GM12878 (cell line): Measurements from ENCODE around the gene TEX22. TPM values are rescaled to one million over a fixed set of nuclear protein-coding genes. Genes with fewer than 3 reads are reported as not detected.

Experiments
- ATAC-seq: fragments of 200-7000 bp; cut with Tn5 transposase; 3 replicates; pipeline ENCODE4 v1.9.1; 2020; ENCODE audit warnings: mild to moderate bottlenecking, moderate library complexity
- BruUV-seq: library from RNA; stranded (reverse); fragments of 400-500 nt; replicated peaks from 2 replicates; lab custom pipeline; 2021; lab: Mats Ljungman, UMichigan
- CTCF ChIA-PET: fragments of 300-600 bp; sonication (Branson Sonifier 250); formaldehyde crosslinking; extraction: SDS; loops from one replicate; lab custom pipeline; 2021; ENCODE audit warnings: inconsistent platforms; lab: Yijun Ruan, JAX
- POLR2A ChIA-PET: fragments of 350-600 bp; formaldehyde crosslinking; extraction: SDS; loops from one replicate; lab custom pipeline; 2021; ENCODE audit warnings: inconsistent platforms; lab: Charles Lee
- RAD21 ChIA-PET: fragments of 300-600 bp; sonication (Branson Sonifier 250); formaldehyde crosslinking; loops from one replicate; lab custom pipeline; 2023; ENCODE audit warnings: antibody characterized with exemption; ENCODE audit not compliant: unreplicated experiment; lab: Charles Lee
- SMC1A ChIA-PET: fragments of 300-600 bp; sonication (Branson Sonifier 250); formaldehyde crosslinking; loops from one replicate; lab custom pipeline; 2023; ENCODE audit not compliant: unreplicated experiment, uncharacterized antibody; lab: Charles Lee
- DNase-seq: peaks from one replicate; pipeline ENCODE4 v3.0.0-alpha.2; 2011; ENCODE audit warnings: low read depth, low spot score
- FAIRE-seq: peaks from 3 replicates; lab custom pipeline; 2011; peaks lifted over from hg19 to GRCh38; lab: Jason Lieb, UNC
- H2AFZ ChIP-seq: 2 replicates; pipeline ENCODE4 v1.6.0; 2011; ENCODE audit warnings: low read depth, low read length, control low read depth; ENCODE audit not compliant: control insufficient read depth
- H3K27ac ChIP-seq: 2 replicates; pipeline ENCODE4 v1.5.1; 2011; ENCODE audit warnings: control low read depth; ENCODE audit not compliant: control insufficient read depth, insufficient read depth
- H3K27me3 ChIP-seq, 2 experiments: replicated peaks in 1 of 2; 2 replicates each; pipeline versions ENCODE4 v1.6.0 to v1.6.1; 2011; ENCODE audit warnings: low read length in 1 of 2; ENCODE audit not compliant: control insufficient read depth in 2 of 2, insufficient read depth in 2 of 2
- H3K36me3 ChIP-seq, 2 experiments: 2 replicates each; pipeline ENCODE4 v1.5.1; 2011; ENCODE audit warnings: low read length in 1 of 2; ENCODE audit not compliant: control insufficient read depth in 2 of 2, insufficient read depth in 2 of 2
- H3K4me1 ChIP-seq: 2 replicates; pipeline ENCODE4 v1.6.1; 2011; ENCODE audit warnings: mild to moderate bottlenecking, low read length, moderate library complexity, mixed read lengths; ENCODE audit not compliant: control insufficient read depth, insufficient read depth
- H3K4me2 ChIP-seq: 2 replicates; pipeline ENCODE4 v1.6.0; 2011; ENCODE audit warnings: control low read depth; ENCODE audit not compliant: control insufficient read depth, insufficient read depth
- H3K4me3 ChIP-seq: fragments of 200-600 bp; sonication (generic); 2 replicates; pipeline ENCODE4 v1.5.1; 2016
- H3K79me2 ChIP-seq: 2 replicates; pipeline ENCODE4 v1.6.0; 2011; ENCODE audit warnings: low read length; ENCODE audit not compliant: control insufficient read depth, insufficient read depth
- H3K9ac ChIP-seq: 2 replicates; pipeline ENCODE4 v1.8.0; 2011; ENCODE audit warnings: low read length, control low read depth, mixed read lengths; ENCODE audit not compliant: control insufficient read depth, insufficient read depth
- H3K9me3 ChIP-seq: replicated peaks from 3 replicates; pipeline ENCODE4 v1.5.1; 2011; ENCODE audit warnings: mild to moderate bottlenecking, low read length; ENCODE audit not compliant: control insufficient read depth, insufficient read depth
- H4K20me1 ChIP-seq: 2 replicates; pipeline ENCODE4 v1.6.0; 2011; ENCODE audit not compliant: control insufficient read depth, insufficient read depth
- BCL3 ChIP-seq: IDR thresholded peaks from 2 replicates; pipeline ENCODE4 v1.6.1; 2011; ENCODE audit warnings: borderline replicate concordance, low read depth, mild to moderate bottlenecking, moderate library complexity, low read length; ENCODE audit not compliant: insufficient read depth, poor library complexity, severe bottlenecking
- CHD1 ChIP-seq: IDR thresholded peaks from 2 replicates; pipeline ENCODE4 v1.6.1; 2012; ENCODE audit warnings: low read depth, low read length, improper control_type of control experiment
- ETV6 ChIP-seq, 2 experiments: fragments of 450-650 bp in 1 of 2; IDR thresholded peaks in 1 of 2; conservative IDR thresholded peaks in 1 of 2; 2 replicates each; pipeline ENCODE4 v1.6.1; 2014; ENCODE audit warnings: antibody characterized with exemption in 1 of 2, borderline replicate concordance in 1 of 2, low read depth in 1 of 2, mild to moderate bottlenecking in 1 of 2, moderate library complexity in 1 of 2
- EZH2 ChIP-seq: IDR thresholded peaks from 2 replicates; pipeline ENCODE4 v1.6.1; 2012; ENCODE audit warnings: low read depth, mild to moderate bottlenecking, control low read depth, inconsistent platforms, low read length, borderline replicate concordance; ENCODE audit not compliant: control insufficient read depth
- GATAD2B ChIP-seq: fragments of 450-650 bp; conservative IDR thresholded peaks from 2 replicates; pipeline ENCODE4 v1.6.1; 2017; ENCODE audit warnings: low read depth, mild to moderate bottlenecking, moderate library complexity
- HDAC6 ChIP-seq: fragments of 200-600 bp; sonication (generic); IDR thresholded peaks from one replicate; pipeline ENCODE4 v1.8.0; 2017; ENCODE audit warnings: antibody characterized with exemption; ENCODE audit not compliant: unreplicated experiment
- KDM1A ChIP-seq: fragments of 200-600 bp; sonication (generic); IDR thresholded peaks from 2 replicates; pipeline ENCODE4 v1.6.1; 2016; ENCODE audit warnings: borderline replicate concordance
- MAX ChIP-seq: IDR thresholded peaks from 2 replicates; pipeline ENCODE4 v1.6.1; 2012; ENCODE audit warnings: low read depth, low read length, improper control_type of control experiment
- NFXL1 ChIP-seq: fragments of 450-650 bp; IDR thresholded peaks from 2 replicates; pipeline ENCODE4 v1.6.1; 2017; ENCODE audit warnings: antibody characterized with exemption, mild to moderate bottlenecking, borderline replicate concordance
- POLR2A ChIP-seq: IDR thresholded peaks from 2 replicates; pipeline ENCODE4 v1.6.1; 2011; ENCODE audit warnings: low read depth, mild to moderate bottlenecking, low read length
- POLR2AphosphoS5 ChIP-seq: IDR thresholded peaks from 2 replicates; pipeline ENCODE4 v1.6.1; 2011; ENCODE audit warnings: mild to moderate bottlenecking, low read length, inconsistent platforms
- RUNX3 ChIP-seq: IDR thresholded peaks from 2 replicates; pipeline ENCODE4 v1.6.1; 2012; ENCODE audit warnings: low read length, inconsistent platforms
- TARDBP ChIP-seq: IDR thresholded peaks from 2 replicates; pipeline ENCODE4 v1.6.1; 2016; ENCODE audit warnings: borderline replicate concordance
- TBL1XR1 ChIP-seq: IDR thresholded peaks from 2 replicates; pipeline ENCODE4 v1.6.1; 2012; ENCODE audit warnings: low read depth, low read length, improper control_type of control experiment
- TCF7 ChIP-seq: IDR thresholded peaks from 2 replicates; pipeline ENCODE4 v1.6.1; 2014; ENCODE audit warnings: antibody characterized with exemption, borderline replicate concordance
- YBX1 ChIP-seq: fragments of 450-650 bp; IDR thresholded peaks from 2 replicates; pipeline ENCODE4 v1.6.1; 2016; ENCODE audit warnings: antibody characterized with exemption
- ZBTB11 ChIP-seq: fragments of 450-650 bp; formaldehyde crosslinking; IDR thresholded peaks from 2 replicates; pipeline ENCODE4 v1.5.0; 2022; ENCODE audit warnings: mild to moderate bottlenecking, missing genetic modification characterization
- WGBS: methylation state at CpG from one replicate; pipeline ENCODE4 v1.1.6; 2016; ENCODE audit warnings: low lambda C conversion rate; ENCODE audit not compliant: insufficient replicate concordance, insufficient coverage; ENCODE audit errors: missing lambda C conversion rate; 5-methylcytosine and 5-hydroxymethylcytosine counted together
- in situ Hi-C: fragments of 300-500 bp; cut with MboI; formaldehyde crosslinking; loops from 9 replicates; pipeline ENCODE4 v1.14.3; 2018; ENCODE audit warnings: mixed read lengths
- intact Hi-C: fragments of 100-400 bp; cut with micrococcal nuclease; formaldehyde crosslinking; loops from one replicate; pipeline ENCODE4 v1.14.2; 2022; ENCODE audit not compliant: unreplicated experiment
- polyA plus RNA-seq, 11 experiments: library from polyadenylated mRNA; depleted of rRNA in 4 of 11; unstranded in 6 of 11; stranded (reverse) in 5 of 11; fragments of >200 nt; fragmentation: Nextera tagmentation in 4 of 11; fragmentation: Illumina TruSeq in 1 of 11; extraction: Ambion mirVana in 4 of 11; extraction: Trizol in 1 of 11; gene quantifications; 1 replicate in 1 of 11; 2 replicates in 10 of 11; pipeline versions ENCODE4 v1.2.1 to v1.2.3, GENCODE V29; 2011 to 2016; ENCODE audit warnings: inconsistent platforms in 2 of 11, missing spikeins in 2 of 11, low read depth in 1 of 11
- total RNA-seq, 4 experiments: library from RNA; depleted of rRNA in 3 of 4; stranded (reverse); fragments of >200 nt in 3 of 4; fragmentation: Illumina TruSeq in 1 of 4; extraction: Trizol in 1 of 4; gene quantifications; 2 replicates each; pipeline versions ENCODE4 v1.2.1 to v1.2.3, GENCODE V29; 2013 to 2021

Gene TEX22
- total and polyA plus RNA-seq, 10 of the 15 experiments (the other 5 are each of a cell fraction or from before 2014, with no cell fraction given) = 0.02 to 4.0 (median 0.63) TPM; not detected in 1

- DNase-seq (no peak), ATAC-seq (no peak), FAIRE-seq (no peak)
- H3K4me3 ChIP-seq = no peak overlapping the region
- ChIA-PET CTCF (no interaction called here), RAD21 (no interaction called here), POLR2A (no interaction called here), SMC1A (no interaction called here)
- H3K9me3 ChIP-seq = no peaks in the 10 kb centered on the region; the same call in 2 of the 3 replicates
- peaks cover 2 to 4% of the 10 kb centered on the region in 2 experiments; a peak in 3 of 4 replicates for H3K36me3 ChIP-seq
- H3K4me2 ChIP-seq = no peak overlapping the region
- in situ Hi-C loops (no loop called here), intact Hi-C loops (no loop called here)
- WGBS = 99% methylated on average over 6 of the region's 6 CpGs
- H3K27me3 ChIP-seq = no peaks in the 10 kb centered on the region
- no peaks in the 10 kb centered on the region; the same call in 1 of the 2 replicates for H4K20me1 ChIP-seq
- no TSS peak for BruUV-seq
- no peak overlapping the region for H3K9ac ChIP-seq
- H3K79me2 ChIP-seq = peaks cover 32% of the 10 kb centered on the region
- no peak for TF ChIP-seq BCL3
- TF ChIP-seq TARDBP = no peak
- TF ChIP-seq POLR2A = no peak
- no peak for TF ChIP-seq TCF7
- no peak for TF ChIP-seq POLR2AphosphoS5
- TF ChIP-seq CHD1 = no peak
- no peak for TF ChIP-seq KDM1A
- TF ChIP-seq ZBTB11 (CRISPR knock-in tag) = no peak
- TF ChIP-seq YBX1 = no peak
- TF ChIP-seq GATAD2B = no peak
- no peak for TF ChIP-seq TBL1XR1
- no peak for TF ChIP-seq HDAC6
- no peak for TF ChIP-seq EZH2
- TF ChIP-seq NFXL1 = no peak
- TF ChIP-seq RUNX3 = no peak
- no peak for TF ChIP-seq ETV6 (conservative IDR thresholded peaks at IDR 0.05 in 1 of 2, IDR thresholded peaks at IDR 0.05 in 1 of 2; ENCODE audit: borderline replicate concordance in 1 of 2, low read depth in 1 of 2)
- TF ChIP-seq MAX = no peak
- H3K27ac ChIP-seq = no peak overlapping the region
- no peaks in the 10 kb centered on the region; the same call in 1 of the 2 replicates for H3K4me1 ChIP-seq
- H2AFZ ChIP-seq = no peak overlapping the region
These were observed 31.7 kb downstream of the TEX22 start for GRCh38 chr14:105430042-105430441.
